NCI-H2196 treated with DMSO at 0.1 percent for 48 hours (cell line): ENCODE measurements around the gene PGAM2.

ENCODE experiments used
- DNase-seq: peaks from one replicate; lab custom pipeline; 2025; ENCODE audit not compliant: unreplicated experiment; lab: John Stamatoyannopoulos, UW

The PGAM2 gene

GRCh38 chr7:44067064-44067951, 1.9 kb upstream of the PGAM2 start:
- no peak for DNase-seq

GRCh38 chr7:44066494-44067063, 1.2 kb upstream of the PGAM2 start:
- DNase-seq: no peak

DNA sequence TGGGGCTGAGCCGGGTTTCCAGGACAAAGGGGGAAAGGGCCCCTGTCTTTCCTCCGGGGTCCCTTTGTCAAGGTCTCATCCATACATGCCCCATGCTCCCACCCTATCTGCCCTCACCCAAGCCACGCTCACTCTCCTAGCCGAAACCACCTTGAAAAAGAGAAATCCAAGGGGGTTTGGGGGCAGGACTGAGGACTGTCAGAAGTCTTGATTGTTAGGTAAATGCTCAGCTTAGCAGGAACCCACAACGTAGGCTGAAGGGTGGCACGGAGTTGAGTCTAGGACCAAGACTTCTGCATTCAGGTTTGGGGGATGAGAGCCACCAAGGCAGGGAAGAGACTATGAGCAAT, 719 bp upstream of the PGAM2 start:
- no peak for DNase-seq

- no peak for DNase-seq
Measured at GRCh38 chr7:44064791-44065430, 456 bp downstream of the PGAM2 start.

DNA sequence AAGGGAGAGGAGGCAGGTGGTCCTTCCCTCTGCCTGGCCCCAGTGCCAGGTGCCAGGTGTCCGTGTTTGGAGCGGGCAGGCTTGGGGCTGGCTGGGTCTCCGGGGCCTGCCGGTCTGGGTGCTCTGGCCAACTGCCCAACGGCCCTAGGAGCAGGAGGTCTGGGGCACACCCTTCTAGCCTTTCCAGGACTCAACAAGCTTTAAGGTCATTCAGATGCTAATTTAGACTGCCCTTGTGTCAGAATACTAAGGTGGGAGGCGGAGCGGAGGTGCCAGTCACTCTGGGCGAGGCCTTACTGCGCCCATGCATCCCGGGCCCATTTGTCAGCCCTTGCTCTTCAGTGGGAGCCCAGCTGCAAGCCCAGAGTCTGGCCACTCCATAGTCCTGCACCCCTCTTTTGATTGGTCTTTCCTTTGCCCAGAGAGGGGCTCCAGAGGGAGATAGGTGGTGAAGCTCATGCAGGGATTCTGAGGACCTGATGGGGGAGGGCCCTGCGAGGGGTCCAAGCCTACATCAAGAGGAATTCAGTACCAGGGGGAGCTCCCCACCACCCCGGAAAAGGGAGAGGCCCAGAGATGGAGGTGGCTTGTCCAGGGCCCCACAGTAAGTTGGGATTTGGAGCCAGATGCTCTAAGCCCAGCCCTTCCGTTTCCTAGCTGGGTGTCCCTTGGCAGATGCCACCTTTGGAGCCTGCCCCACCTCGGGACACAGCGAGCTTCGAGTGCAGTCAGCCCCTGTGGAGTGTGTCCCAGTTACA, 1.3 kb downstream of the PGAM2 start:
- DNase-seq: no peak

- no peak for DNase-seq
Measured at GRCh38 chr7:44063547-44063893, 1.8 kb downstream of the PGAM2 start.

GRCh38 chr7:44062903-44063295, 2.5 kb downstream of the PGAM2 start:
- no peak for DNase-seq

DNA sequence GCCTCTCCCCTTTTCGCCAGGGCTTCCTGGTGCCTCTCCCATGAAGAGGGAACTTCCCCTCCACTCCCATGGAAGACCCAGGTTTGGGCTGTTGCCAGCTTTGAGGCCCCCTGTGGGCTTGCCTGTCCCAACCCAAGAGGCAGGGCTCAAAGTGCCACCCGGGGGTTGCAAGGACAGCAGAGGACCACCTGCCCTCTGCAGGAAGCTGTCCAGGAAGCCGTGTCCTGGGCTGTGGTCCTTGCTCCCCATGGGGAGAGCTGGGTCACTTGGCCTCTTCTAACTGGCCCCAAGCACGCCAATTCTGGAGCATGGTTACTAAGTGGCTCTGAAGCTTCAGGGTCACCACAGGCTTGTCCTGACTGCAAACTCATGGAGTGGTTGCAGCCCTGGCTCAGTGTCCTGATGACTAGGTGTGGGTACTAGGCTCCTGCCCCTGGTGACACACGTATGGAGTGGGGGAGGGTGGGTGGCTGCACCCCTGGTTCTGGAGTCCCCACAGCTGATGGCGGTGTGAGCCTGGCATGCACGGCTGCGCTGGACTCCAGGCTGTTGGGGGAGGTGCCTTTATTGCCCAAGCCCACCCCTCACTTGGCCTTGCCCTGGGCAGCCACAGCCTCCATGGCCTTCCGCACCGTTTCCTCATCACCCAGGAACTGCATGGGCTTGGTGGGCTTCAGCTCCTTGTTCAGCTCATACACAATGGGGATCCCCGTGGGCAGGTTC, 3.0 kb downstream of the PGAM2 start:
- no peak for DNase-seq

GRCh38 chr7:44061645-44062179, 3.7 kb downstream of the PGAM2 start:
- no peak for DNase-seq

GRCh38 chr7:44060948-44061644, 4.3 kb downstream of the PGAM2 start:
- DNase-seq: no peak

DNA sequence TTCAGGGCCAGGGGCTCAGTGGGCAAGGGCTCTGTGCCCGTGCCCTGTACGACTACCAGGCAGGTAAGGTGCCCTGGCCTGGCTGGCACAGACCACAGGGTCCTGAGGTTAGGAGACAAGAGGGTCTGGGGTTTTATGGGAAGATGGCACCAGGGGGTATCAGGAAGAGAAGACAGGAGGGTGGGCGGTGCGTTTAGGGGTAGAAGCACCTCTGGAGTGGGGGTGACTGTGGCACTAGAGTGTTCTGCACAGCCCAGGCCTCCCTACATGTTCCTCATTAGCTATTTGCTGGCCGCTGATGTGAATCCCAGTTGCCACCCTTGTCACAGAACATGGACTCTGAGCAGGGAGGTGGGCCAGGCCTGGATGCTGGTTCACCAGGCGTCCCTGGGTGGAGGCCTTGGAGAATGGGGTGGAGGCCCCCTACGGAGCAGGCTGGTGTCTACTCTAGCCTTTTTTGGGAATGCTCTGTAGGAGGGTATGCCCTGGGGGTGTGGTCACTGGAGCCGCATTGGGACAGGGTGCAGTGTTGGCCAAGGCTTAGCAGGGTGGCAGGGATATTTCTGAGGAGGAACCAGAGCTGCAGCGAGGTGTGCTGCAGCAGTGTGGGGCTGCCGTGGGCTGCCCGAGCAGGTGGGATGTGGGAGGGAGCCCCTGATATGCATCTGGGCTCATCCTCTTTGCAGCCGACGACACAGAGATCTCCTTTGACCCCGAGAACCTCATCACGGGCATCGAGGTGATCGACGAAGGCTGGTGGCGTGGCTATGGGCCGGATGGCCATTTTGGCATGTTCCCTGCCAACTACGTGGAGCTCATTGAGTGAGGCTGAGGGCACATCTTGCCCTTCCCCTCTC, 5.0 kb downstream of the PGAM2 start:
- DNase-seq: no peak

DNA sequence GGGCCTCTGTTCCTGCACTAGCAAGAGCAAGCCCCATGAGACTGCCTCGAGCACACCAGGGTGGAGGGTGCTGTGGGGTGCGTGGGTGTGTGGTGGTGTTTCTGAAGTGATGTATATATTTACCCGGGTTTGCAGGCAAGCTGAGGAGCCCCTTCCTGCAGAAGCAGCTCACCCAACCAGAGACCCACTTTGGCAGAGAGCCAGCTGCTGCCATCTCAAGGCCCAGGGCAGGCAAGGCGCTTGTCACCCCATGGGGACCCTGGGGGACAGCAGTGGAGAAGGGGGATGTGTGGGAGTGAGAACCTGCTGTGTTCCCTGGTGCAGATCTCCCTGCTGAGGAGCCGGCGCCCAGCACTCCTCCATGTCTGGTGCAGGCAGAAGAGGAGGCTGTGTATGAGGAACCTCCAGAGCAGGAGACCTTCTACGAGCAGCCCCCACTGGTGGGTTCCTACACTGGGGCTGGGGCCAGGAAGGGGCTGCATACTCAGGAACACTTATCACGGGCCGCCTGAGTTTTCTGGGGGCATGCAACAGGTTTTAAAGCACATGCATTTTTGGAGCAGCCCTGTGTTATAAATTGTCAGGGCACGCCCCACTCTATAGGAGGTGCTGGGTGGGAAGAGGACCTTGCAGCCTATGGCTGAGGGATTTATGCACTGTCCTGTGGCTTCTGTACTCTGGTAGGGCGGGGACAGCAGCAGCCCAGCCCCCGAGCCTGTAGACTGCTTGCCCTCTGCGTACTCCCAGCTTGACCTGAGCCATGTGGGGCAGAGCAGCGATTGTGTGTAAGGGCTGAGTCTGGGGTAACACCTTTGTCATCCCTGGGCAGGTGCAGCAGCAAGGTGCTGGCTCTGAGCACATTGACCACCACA, 5.9 kb downstream of the PGAM2 start:
- DNase-seq: no peak

DNA sequence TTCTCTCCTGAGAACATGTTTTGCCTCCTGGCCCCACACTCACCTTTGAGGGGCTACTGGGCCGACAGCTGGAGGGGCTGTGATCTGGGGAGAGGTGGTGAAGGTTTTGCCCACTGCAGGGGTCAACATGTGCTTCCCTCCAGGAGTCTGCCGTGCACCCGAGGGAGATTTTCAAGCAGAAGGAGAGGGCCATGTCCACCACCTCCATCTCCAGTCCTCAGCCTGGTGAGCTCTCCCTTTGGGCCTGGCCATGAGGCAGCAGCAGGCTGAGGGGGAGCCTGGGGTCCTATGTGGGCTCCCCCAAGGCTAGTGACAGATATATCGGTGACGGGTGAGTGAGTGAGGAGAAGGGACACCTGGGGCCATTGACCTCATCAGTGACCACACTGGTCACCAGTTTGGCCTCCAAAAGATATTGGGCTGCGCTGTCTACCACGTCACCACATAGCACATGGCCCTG, 6.6 kb downstream of the PGAM2 start:
- DNase-seq: no peak

DNA sequence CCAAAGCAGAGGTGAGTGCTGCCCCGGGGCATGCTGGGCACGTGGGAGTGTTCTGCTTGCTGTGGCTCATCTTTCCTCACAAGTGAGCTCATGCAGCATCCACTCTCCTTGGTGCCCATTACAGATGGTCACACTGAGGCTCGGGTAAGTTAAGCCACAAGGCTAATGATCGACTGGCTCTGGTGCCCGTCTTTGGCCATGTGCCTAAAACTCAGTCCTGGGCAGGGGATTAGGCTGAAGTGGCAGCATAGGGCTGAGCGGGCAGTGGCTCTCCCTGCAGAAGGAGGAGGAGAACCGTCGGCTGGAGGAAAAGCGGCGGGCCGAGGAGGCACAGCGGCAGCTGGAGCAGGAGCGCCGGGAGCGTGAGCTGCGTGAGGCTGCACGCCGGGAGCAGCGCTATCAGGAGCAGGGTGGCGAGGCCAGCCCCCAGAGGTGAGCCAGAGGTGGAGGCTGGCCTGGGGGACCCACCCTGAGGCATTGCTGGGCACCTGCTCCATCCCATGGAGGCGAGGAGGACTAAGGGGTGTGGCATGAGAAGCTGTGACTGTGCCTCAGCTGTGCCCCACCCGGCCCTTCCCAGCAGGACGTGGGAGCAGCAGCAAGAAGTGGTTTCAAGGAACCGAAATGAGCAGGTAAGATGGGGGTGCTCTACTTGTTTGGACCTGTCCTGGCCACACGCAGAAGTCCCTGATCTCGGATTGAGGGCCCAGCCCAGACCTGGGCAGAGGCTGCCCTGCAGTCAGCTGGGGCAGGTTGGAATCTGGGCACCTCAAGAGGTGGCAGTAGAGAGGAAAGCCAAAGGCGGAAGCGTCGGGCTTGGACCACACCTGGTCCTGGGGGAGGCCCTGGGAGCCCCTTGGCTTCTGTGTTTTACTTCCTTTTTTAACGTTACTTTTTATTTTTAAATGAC, 7.3 kb downstream of the PGAM2 start:
- DNase-seq: no peak

GRCh38 chr7:44057181-44057848, 8.1 kb downstream of the PGAM2 start:
- no peak for DNase-seq

- no peak for DNase-seq
Measured at GRCh38 chr7:44056681-44057080, 8.7 kb downstream of the PGAM2 start.
